COLO668 (cell line): Measurements from ENCODE around the gene IGFBPL1.

Experiments
- DNase-seq: peaks from one replicate; lab custom pipeline; 2025; ENCODE audit not compliant: unreplicated experiment; lab: John Stamatoyannopoulos, UW

The IGFBPL1 gene

GRCh38 chr9:38432922-38433510, 8.8 kb upstream of the IGFBPL1 start:
- peak; percentile 9 for DNase-seq

GRCh38 chr9:38431116-38431515, 6.9 kb upstream of the IGFBPL1 start:
- DNase-seq = no peak

- no peak for DNase-seq
These were observed 3.8 kb upstream of the IGFBPL1 start for GRCh38 chr9:38428062-38428461.

- no peak for DNase-seq
These were observed 664 bp upstream of the IGFBPL1 start for GRCh38 chr9:38424918-38425317.

- no peak for DNase-seq
These were observed 831 bp downstream of the IGFBPL1 start for GRCh38 chr9:38423273-38423972.

GRCh38 chr9:38422555-38423260, 1.5 kb downstream of the IGFBPL1 start:
- DNase-seq = no peak

- no peak for DNase-seq
These were observed 2.6 kb downstream of the IGFBPL1 start for GRCh38 chr9:38421498-38422211.

- DNase-seq = no peak
These were observed 5.1 kb downstream of the IGFBPL1 start for GRCh38 chr9:38419181-38419580.

GRCh38 chr9:38418366-38418765, 5.9 kb downstream of the IGFBPL1 start:
- DNase-seq = no peak

GRCh38 chr9:38417003-38417945, 7.0 kb downstream of the IGFBPL1 start:
- peak; percentile 68 for DNase-seq

GRCh38 chr9:38416461-38416860, 7.8 kb downstream of the IGFBPL1 start:
- no peak for DNase-seq

GRCh38 chr9:38415856-38416255, 8.4 kb downstream of the IGFBPL1 start:
- no peak for DNase-seq

- no peak for DNase-seq
These were observed 10.1 kb downstream of the IGFBPL1 start for GRCh38 chr9:38414040-38414723.

- no peak for DNase-seq
These were observed 11.0 kb downstream of the IGFBPL1 start for GRCh38 chr9:38413283-38413682.

- no peak for DNase-seq
These were observed 11.5 kb downstream of the IGFBPL1 start for GRCh38 chr9:38412751-38413150.

GRCh38 chr9:38408719-38409118, 15.5 kb downstream of the IGFBPL1 start:
- no peak for DNase-seq

- no peak for DNase-seq
These were observed 17.6 kb downstream of the IGFBPL1 start for GRCh38 chr9:38406476-38407186.

- no peak for DNase-seq
These were observed 18.5 kb downstream of the IGFBPL1 start for GRCh38 chr9:38405785-38406184.

- no peak for DNase-seq
These were observed 19.9 kb downstream of the IGFBPL1 start for GRCh38 chr9:38404314-38404713.
